Suprapubic skin (tissue), 4 donors: Measurements from ENCODE around the gene MARCHF3.

Source experiments
- CTCF ChIP-seq, 2 donors: fragments of 200-600 bp in 1 of 2; fragments of 450-650 bp in 1 of 2; sonication (generic) in 1 of 2; IDR thresholded peaks; one replicate each; pipeline ENCODE4 v1.5.1; 2016 to 2019; ENCODE audit warnings: antibody characterized with exemption in 2 of 2, mild to moderate bottlenecking in 1 of 2, moderate library complexity in 1 of 2
- EP300 ChIP-seq: sonication (generic); formaldehyde crosslinking; IDR thresholded peaks from one replicate; pipeline ENCODE4 v1.6.1; 2017; ENCODE audit warnings: antibody characterized with exemption
- POLR2A ChIP-seq, 2 donors: fragments of 450-650 bp; IDR thresholded peaks; one replicate each; pipeline ENCODE4 v1.6.1; 2017; ENCODE audit warnings: antibody characterized with exemption in 2 of 2, mild to moderate bottlenecking in 2 of 2, moderate library complexity in 2 of 2
- POLR2AphosphoS5 ChIP-seq, 3 donors: sonication (generic); formaldehyde crosslinking; IDR thresholded peaks; one replicate each; pipeline ENCODE4 v1.6.1; 2017; ENCODE audit warnings: antibody characterized with exemption in 3 of 3

GRCh38 chr5:126900796-126901195, 129.6 kb downstream of the MARCHF3 start:
- TF ChIP-seq CTCF (IDR thresholded peaks at IDR 0.05) (no peak), EP300 (no peak), POLR2A (IDR thresholded peaks at IDR 0.05) (no peak), POLR2AphosphoS5 (IDR thresholded peaks at IDR 0.05) (no peak)
